Measurements from ENCODE around the gene ZNF784. TPM values are rescaled to one million over a fixed set of nuclear protein-coding genes. Genes with fewer than 3 reads are reported as not detected.

The ZNF784 gene
- total and polyA plus RNA-seq, 2 experiments from 2014 or later = 5.5 to 7.2 TPM

DNA sequence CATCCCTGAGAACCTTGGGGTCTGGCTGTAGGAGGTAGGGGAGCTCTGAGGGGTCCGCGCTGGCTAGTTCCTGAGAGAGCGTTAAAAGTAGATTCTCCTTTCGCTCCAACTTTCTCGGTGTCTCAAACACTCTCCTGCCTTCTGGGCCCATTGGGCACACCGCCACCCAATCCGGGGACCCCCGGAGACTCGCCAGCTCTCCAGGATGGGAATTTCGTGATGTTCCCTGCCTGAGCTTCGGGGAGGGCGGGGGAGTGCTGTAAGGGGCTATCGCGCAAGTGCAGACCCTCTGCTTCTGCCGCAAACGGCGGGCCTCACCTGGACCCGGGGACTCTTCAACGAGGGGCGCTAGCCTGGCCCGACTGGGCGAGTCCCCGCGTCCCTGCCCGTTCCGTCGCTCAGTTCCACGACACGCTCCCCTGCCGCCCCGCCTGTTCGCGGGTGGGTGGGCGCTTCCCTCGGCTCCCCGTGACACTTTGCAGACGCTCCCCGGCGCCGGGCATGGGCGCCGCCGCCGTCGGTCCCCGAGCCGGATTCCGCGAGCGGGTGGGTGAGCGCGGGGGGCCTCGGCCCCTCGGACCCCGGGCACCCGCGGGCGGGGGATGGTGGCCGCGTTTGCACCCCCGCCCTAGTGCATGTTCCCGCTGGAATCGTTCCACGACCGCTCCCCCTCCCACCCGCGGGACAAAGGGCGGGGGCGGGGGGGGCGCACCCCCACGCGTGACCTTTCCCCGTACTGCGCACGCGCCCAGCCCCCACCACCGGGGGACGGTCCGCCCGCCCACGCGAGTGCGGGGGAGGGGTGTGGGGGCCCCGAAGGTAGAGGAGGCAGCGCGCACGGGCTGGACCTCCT lies 23.6 kb upstream of the ZNF784 start, which contains the start of gene CCDC106:
Gene CCDC106, plus strand, starts transcription at position 481 of the 853 bp plus-strand sequence. CDS start 835 bp downstream, outside the sequence.
- peak within 1 kb of the TSS; percentile 95 for H2AFZ ChIP-seq
- peaks cover 48% of the 10 kb centered on the region for H3K79me2 ChIP-seq
- H3K4me2 ChIP-seq = peak within 1 kb of the TSS; percentile 92
- TF ChIP-seq EZH2 (IDR thresholded peaks at IDR 0.05; ENCODE audit: borderline replicate concordance) (no peak), CTCF (IDR thresholded peaks at IDR 0.05; ENCODE audit: poor library complexity) (no peak), EZH2phosphoT487 (IDR thresholded peaks at IDR 0.05; ENCODE audit: low read depth, severe bottlenecking, unreplicated experiment) (no peak)
- no peaks in the 10 kb centered on the region for H3K9me2 ChIP-seq (replicated peaks; ENCODE audit: insufficient read depth)
- H3K4me1 ChIP-seq (ENCODE audit: insufficient read depth) = peaks cover 18% of the 10 kb centered on the region
- H3K27me3 ChIP-seq = no peaks in the 10 kb centered on the region
- peak within 1 kb of the TSS; percentile 99 for H3K4me3 ChIP-seq
- no peaks in the 10 kb centered on the region for H3K36me3 ChIP-seq (replicated peaks; ENCODE audit: insufficient read depth, low read depth)
- H3K27ac ChIP-seq = peak within 1 kb of the TSS; percentile 96
- H3K9me3 ChIP-seq (ENCODE audit: low read depth) = no peaks in the 10 kb centered on the region
- no peaks in the 10 kb centered on the region for H4K20me1 ChIP-seq (ENCODE audit: insufficient read depth, poor library complexity, severe bottlenecking)
- peak; percentile 82 for DNase-seq (ENCODE audit: low spot score)
- WGBS (ENCODE audit: low lambda C conversion rate, missing lambda C conversion rate) = 1% methylated on average over 42 of the region's 87 CpGs

GRCh38 chr19:55646889-55647731 lies 22.7 kb upstream of the ZNF784 start:
- WGBS (ENCODE audit: low lambda C conversion rate, missing lambda C conversion rate) = 44% methylated on average over 14 of the region's 14 CpGs
- Histone ChIP-seq H3K36me3 (replicated peaks; ENCODE audit: insufficient read depth, low read depth) (no peaks in the 10 kb centered on the region), H2AFZ (peak overlapping the region; percentile 95), H3K27ac (peak overlapping the region; percentile 96), H3K79me2 (peaks cover 56% of the 10 kb centered on the region), H3K9me2 (replicated peaks; ENCODE audit: insufficient read depth) (no peaks in the 10 kb centered on the region), H3K4me3 (peak overlapping the region; percentile 99), H3K9me3 (ENCODE audit: low read depth) (no peaks in the 10 kb centered on the region), H3K4me2 (peak overlapping the region; percentile 92), H3K4me1 (ENCODE audit: insufficient read depth) (peaks cover 21% of the 10 kb centered on the region), H3K27me3 (no peaks in the 10 kb centered on the region), H4K20me1 (ENCODE audit: insufficient read depth, poor library complexity, severe bottlenecking) (no peaks in the 10 kb centered on the region)
- DNase-seq (ENCODE audit: low spot score) = no peak
- no peak for TF ChIP-seq CTCF (IDR thresholded peaks at IDR 0.05; ENCODE audit: poor library complexity)
- TF ChIP-seq EZH2 (IDR thresholded peaks at IDR 0.05; ENCODE audit: borderline replicate concordance) = no peak
- no peak for TF ChIP-seq EZH2phosphoT487 (IDR thresholded peaks at IDR 0.05; ENCODE audit: low read depth, severe bottlenecking, unreplicated experiment)

DNA sequence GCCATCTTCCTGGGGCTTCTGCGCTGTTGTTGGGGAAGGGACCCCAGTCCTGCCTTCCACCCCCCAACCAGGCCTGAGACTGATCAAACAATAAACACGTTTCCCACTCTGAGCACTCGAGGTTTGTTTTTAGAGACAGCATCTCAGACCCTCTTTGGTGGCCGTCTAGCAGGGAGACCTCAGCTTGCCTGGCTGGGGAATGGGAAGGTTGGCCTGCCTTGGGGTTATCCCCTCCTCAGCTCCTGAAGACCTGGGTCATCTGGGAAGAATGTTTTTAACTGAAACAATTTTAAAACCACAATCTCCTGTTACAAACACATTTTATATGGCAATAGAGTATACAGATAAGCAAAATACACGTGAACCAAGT lies 21.1 kb upstream of the ZNF784 start:
- no peaks in the 10 kb centered on the region for H3K9me2 ChIP-seq (replicated peaks; ENCODE audit: insufficient read depth)
- no peak overlapping the region for H3K4me2 ChIP-seq
- H3K36me3 ChIP-seq (replicated peaks; ENCODE audit: insufficient read depth, low read depth) = no peaks in the 10 kb centered on the region
- no peak overlapping the region for H2AFZ ChIP-seq
- 87% methylated on average over 5 of the region's 5 CpGs for WGBS (ENCODE audit: low lambda C conversion rate, missing lambda C conversion rate)
- H3K27me3 ChIP-seq = no peaks in the 10 kb centered on the region
- H3K4me3 ChIP-seq = no peak overlapping the region
- DNase-seq (ENCODE audit: low spot score) = no peak
- H3K4me1 ChIP-seq (ENCODE audit: insufficient read depth) = peaks cover 22% of the 10 kb centered on the region
- H3K9me3 ChIP-seq (ENCODE audit: low read depth) = no peaks in the 10 kb centered on the region
- no peaks in the 10 kb centered on the region for H4K20me1 ChIP-seq (ENCODE audit: insufficient read depth, poor library complexity, severe bottlenecking)
- H3K27ac ChIP-seq = no peak overlapping the region
- peaks cover 57% of the 10 kb centered on the region for H3K79me2 ChIP-seq
- TF ChIP-seq EZH2 (IDR thresholded peaks at IDR 0.05; ENCODE audit: borderline replicate concordance) (no peak), EZH2phosphoT487 (IDR thresholded peaks at IDR 0.05; ENCODE audit: low read depth, severe bottlenecking, unreplicated experiment) (no peak), CTCF (IDR thresholded peaks at IDR 0.05; ENCODE audit: poor library complexity) (no peak)
